Neuronal stem cell (in vitro differentiated cells): ENCODE results near the gene ALOX12B.

Source experiments
- DNase-seq: peaks from one replicate; pipeline ENCODE4 v3.0.0-alpha.2; 2013; ENCODE audit warnings: low spot score
- H2AFZ ChIP-seq: one replicate; pipeline ENCODE4 v1.6.1; 2013; ENCODE audit warnings: mild to moderate bottlenecking, low read length, inconsistent platforms
- H2AK5ac ChIP-seq: 2 replicates; pipeline ENCODE4 v1.6.1; 2013; ENCODE audit warnings: low read depth, mild to moderate bottlenecking, inconsistent platforms, low read length, moderate library complexity, mixed read lengths
- H2BK120ac ChIP-seq: 2 replicates; pipeline ENCODE4 v1.6.1; 2013; ENCODE audit warnings: low read depth, mild to moderate bottlenecking, inconsistent platforms, low read length, moderate library complexity, mixed read lengths
- H2BK12ac ChIP-seq: one replicate; pipeline ENCODE4 v1.6.1; 2013; ENCODE audit warnings: low read length, inconsistent platforms
- H2BK15ac ChIP-seq: 2 replicates; pipeline ENCODE4 v1.6.1; 2013; ENCODE audit warnings: mild to moderate bottlenecking, low read length, inconsistent platforms, mixed read lengths
- H2BK5ac ChIP-seq: one replicate; pipeline ENCODE4 v1.6.1; 2013; ENCODE audit warnings: inconsistent platforms, mild to moderate bottlenecking, low read length, moderate library complexity
- H3K14ac ChIP-seq: one replicate; pipeline ENCODE4 v1.6.1; 2013; ENCODE audit warnings: low read length, inconsistent platforms
- H3K18ac ChIP-seq: 2 replicates; pipeline ENCODE4 v1.6.1; 2013; ENCODE audit warnings: low read length, inconsistent platforms
- H3K23ac ChIP-seq: 2 replicates; pipeline ENCODE4 v1.6.1; 2013; ENCODE audit warnings: low read depth, mild to moderate bottlenecking, mixed read lengths, low read length, inconsistent platforms; ENCODE audit not compliant: poor library complexity
- H3K27ac ChIP-seq: replicated peaks from 3 replicates; pipeline ENCODE4 v1.5.1; 2013; ENCODE audit warnings: low read length, inconsistent platforms
- H3K27me3 ChIP-seq, 3 experiments: 2 replicates each; pipeline ENCODE4 v1.6.1; 2013; ENCODE audit warnings: low read length in 3 of 3, mild to moderate bottlenecking in 2 of 3, inconsistent platforms in 1 of 3, low read depth in 1 of 3, mixed read lengths in 1 of 3, moderate library complexity in 1 of 3; ENCODE audit not compliant: control insufficient read depth in 3 of 3, insufficient read depth in 3 of 3
- H3K36me3 ChIP-seq, 2 donors: replicated peaks in 1 of 2; 2 replicates each; pipeline ENCODE4 v1.6.1; 2013; ENCODE audit warnings: low read length in 2 of 2; ENCODE audit not compliant: control insufficient read depth in 2 of 2, insufficient read depth in 2 of 2
- H3K4ac ChIP-seq: 2 replicates; pipeline ENCODE4 v1.6.1; 2013; ENCODE audit warnings: inconsistent platforms, mild to moderate bottlenecking, low read length, moderate library complexity
- H3K4me1 ChIP-seq, 2 donors: 1 replicate in 1 of 2; 2 replicates in 1 of 2; pipeline ENCODE4 v1.6.1; 2013; ENCODE audit warnings: low read length in 2 of 2, low read depth in 1 of 2; ENCODE audit not compliant: control insufficient read depth in 2 of 2, insufficient read depth in 1 of 2
- H3K4me2 ChIP-seq: one replicate; pipeline ENCODE4 v1.6.1; 2013; ENCODE audit warnings: mild to moderate bottlenecking, low read length, inconsistent platforms; ENCODE audit not compliant: insufficient read depth, poor library complexity, severe bottlenecking
- H3K4me3 ChIP-seq, 2 donors: 2 replicates each; pipeline ENCODE4 v1.5.1; 2013; ENCODE audit warnings: low read length in 2 of 2, mild to moderate bottlenecking in 2 of 2, inconsistent platforms in 1 of 2, moderate library complexity in 1 of 2
- H3K79me1 ChIP-seq: one replicate; pipeline ENCODE4 v1.6.1; 2013; ENCODE audit warnings: low read depth, mild to moderate bottlenecking, inconsistent platforms, low read length, moderate library complexity
- H3K9ac ChIP-seq: one replicate; pipeline ENCODE4 v1.6.1; 2013; ENCODE audit warnings: mild to moderate bottlenecking, low read depth, low read length, inconsistent platforms; ENCODE audit not compliant: poor library complexity
- H3K9me3 ChIP-seq, 2 donors: replicated peaks in 1 of 2; 2 replicates each; pipeline versions ENCODE3 to v1.6.1; 2013; ENCODE audit warnings: low read length in 2 of 2, mild to moderate bottlenecking in 2 of 2, inconsistent platforms in 1 of 2, low read depth in 1 of 2, mixed read lengths in 1 of 2, moderate library complexity in 1 of 2; ENCODE audit not compliant: control insufficient read depth in 2 of 2, insufficient read depth in 1 of 2
- H4K8ac ChIP-seq: one replicate; pipeline ENCODE4 v1.6.1; 2013; ENCODE audit warnings: low read depth, mild to moderate bottlenecking, inconsistent platforms, low read length, moderate library complexity
- H4K91ac ChIP-seq: one replicate; pipeline ENCODE4 v1.6.1; 2013; ENCODE audit warnings: low read length, low read depth, mild to moderate bottlenecking, inconsistent platforms; ENCODE audit not compliant: poor library complexity
- WGBS, 2 donors: extraction: QIAGEN DNeasy Blood & Tissue Kit; methylation state at CpG; one replicate each; pipeline ENCODE4 v1.1.7; 2013; ENCODE audit warnings: missing lambda C conversion rate in 2 of 2, mixed read lengths in 1 of 2; ENCODE audit not compliant: insufficient read length in 2 of 2, insufficient replicate concordance in 1 of 2; ENCODE audit errors: extremely low coverage in 2 of 2; 5-methylcytosine and 5-hydroxymethylcytosine counted together

ALOX12B gene

GRCh38 chr17:8091033-8091687 is 3.6 kb upstream of the ALOX12B start:
- no peak for DNase-seq
- Histone ChIP-seq H2AK5ac (no peak overlapping the region), H3K36me3 (no peaks in the 10 kb centered on the region), H2BK15ac (no peak overlapping the region), H3K23ac (no peak overlapping the region), H4K8ac (no peak overlapping the region), H3K27ac (no peak overlapping the region), H3K4ac (no peak overlapping the region), H3K9ac (no peak overlapping the region), H3K4me3 (no peak overlapping the region), H2BK120ac (no peak overlapping the region), H4K91ac (no peak overlapping the region), H2AFZ (no peak overlapping the region), H2BK12ac (no peak overlapping the region), H3K4me2 (no peak overlapping the region), H3K4me1 (peaks cover 0 to 5% of the 10 kb centered on the region in 2 donors), H3K79me1 (no peaks in the 10 kb centered on the region), H3K27me3 (peaks cover 0 to 52% (median 0%) of the 10 kb centered on the region in 3 experiments), H3K18ac (no peak overlapping the region), H3K9me3 (no peaks in the 10 kb centered on the region), H3K14ac (no peak overlapping the region), H2BK5ac (no peak overlapping the region)
- WGBS, 2 donors: no CpG with 5 or more reads among the region's 9 CpGs

GRCh38 chr17:8089728-8090127 is 2.2 kb upstream of the ALOX12B start:
- no peaks in the 10 kb centered on the region for H3K36me3 ChIP-seq
- no CpG with 5 or more reads among the region's 6 CpGs for WGBS, 2 donors
- no peak overlapping the region for H2AFZ ChIP-seq
- no peak overlapping the region for H3K27ac ChIP-seq
- no peak overlapping the region for H3K14ac ChIP-seq
- H3K4ac ChIP-seq: no peak overlapping the region
- H3K4me1 ChIP-seq: peaks cover 0 to 5% of the 10 kb centered on the region in 2 donors
- H3K27me3 ChIP-seq: peaks cover 0 to 48% (median 0%) of the 10 kb centered on the region in 3 experiments
- H2AK5ac ChIP-seq: no peak overlapping the region
- H3K9me3 ChIP-seq: no peaks in the 10 kb centered on the region
- no peak overlapping the region for H2BK12ac ChIP-seq
- H4K91ac ChIP-seq: no peak overlapping the region
- H3K18ac ChIP-seq: no peak overlapping the region
- H2BK120ac ChIP-seq: no peak overlapping the region
- no peaks in the 10 kb centered on the region for H3K79me1 ChIP-seq
- H3K9ac ChIP-seq: no peak overlapping the region
- no peak overlapping the region for H2BK5ac ChIP-seq
- no peak overlapping the region for H2BK15ac ChIP-seq
- no peak overlapping the region for H4K8ac ChIP-seq
- H3K4me3 ChIP-seq: no peak overlapping the region
- DNase-seq: no peak
- H3K4me2 ChIP-seq: no peak overlapping the region
- no peak overlapping the region for H3K23ac ChIP-seq

- no peak overlapping the region for H2BK120ac ChIP-seq
- no peak overlapping the region for H2AFZ ChIP-seq
- no peak overlapping the region for H3K14ac ChIP-seq
- DNase-seq: no peak
- H3K4ac ChIP-seq: no peak overlapping the region
- no peak overlapping the region for H3K4me2 ChIP-seq
- H3K36me3 ChIP-seq: no peaks in the 10 kb centered on the region
- H3K9me3 ChIP-seq: no peaks in the 10 kb centered on the region
- no peak overlapping the region for H4K8ac ChIP-seq
- no peak overlapping the region for H4K91ac ChIP-seq
- H3K27me3 ChIP-seq: peaks cover 0 to 60% (median 2%) of the 10 kb centered on the region in 3 experiments
- H3K4me1 ChIP-seq: peaks cover 0 to 5% of the 10 kb centered on the region in 2 donors
- H3K27ac ChIP-seq: no peak overlapping the region
- no peak overlapping the region for H2BK12ac ChIP-seq
- WGBS, 2 donors: no CpG with 5 or more reads among the region's 5 CpGs
- no peak overlapping the region for H2BK5ac ChIP-seq
- H3K18ac ChIP-seq: peak overlapping the region; percentile 65
- H3K9ac ChIP-seq: no peak overlapping the region
- H3K4me3 ChIP-seq: no peak overlapping the region
- H2AK5ac ChIP-seq: peak overlapping the region; percentile 11
- H3K79me1 ChIP-seq: peaks cover 3% of the 10 kb centered on the region
- no peak overlapping the region for H2BK15ac ChIP-seq
- no peak overlapping the region for H3K23ac ChIP-seq
These were observed 375 bp upstream of the ALOX12B start for GRCh38 chr17:8087952-8088230.

GRCh38 chr17:8084250-8084649 is 3.3 kb downstream of the ALOX12B start:
- Histone ChIP-seq H3K4me1 (no peaks in the 10 kb centered on the region), H3K79me1 (peaks cover 3% of the 10 kb centered on the region), H3K14ac (no peak overlapping the region), H3K9me3 (no peaks in the 10 kb centered on the region), H2AFZ (no peak overlapping the region), H4K91ac (no peak overlapping the region), H2BK120ac (no peak overlapping the region), H3K18ac (no peak overlapping the region), H2BK12ac (no peak overlapping the region), H4K8ac (no peak overlapping the region), H3K4ac (peak overlapping the region; percentile 15), H3K27ac (no peak overlapping the region), H3K23ac (no peak overlapping the region), H3K4me2 (no peak overlapping the region), H3K27me3 (peaks cover 4 to 75% (median 21%) of the 10 kb centered on the region in 3 experiments), H3K36me3 (no peaks in the 10 kb centered on the region), H2BK15ac (no peak overlapping the region), H2BK5ac (no peak overlapping the region), H3K9ac (no peak overlapping the region), H3K4me3 (no peak overlapping the region), H2AK5ac (no peak overlapping the region)
- DNase-seq: no peak
- WGBS, 2 donors: no CpG with 5 or more reads among the region's 6 CpGs
